Germinal center (tissue), 1 donor: Measurements from ENCODE around the gene SMCP.
A peak's percentile ranks its signal among the peaks of the same experiment; 100 is the strongest.

ENCODE experiments used
- DNase-seq: peaks from one replicate; pipeline ENCODE4 v3.0.0; 2012; ENCODE audit warnings: mixed read lengths, low spot score

The SMCP gene, protein sequence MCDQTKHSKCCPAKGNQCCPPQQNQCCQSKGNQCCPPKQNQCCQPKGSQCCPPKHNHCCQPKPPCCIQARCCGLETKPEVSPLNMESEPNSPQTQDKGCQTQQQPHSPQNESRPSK

DNA sequence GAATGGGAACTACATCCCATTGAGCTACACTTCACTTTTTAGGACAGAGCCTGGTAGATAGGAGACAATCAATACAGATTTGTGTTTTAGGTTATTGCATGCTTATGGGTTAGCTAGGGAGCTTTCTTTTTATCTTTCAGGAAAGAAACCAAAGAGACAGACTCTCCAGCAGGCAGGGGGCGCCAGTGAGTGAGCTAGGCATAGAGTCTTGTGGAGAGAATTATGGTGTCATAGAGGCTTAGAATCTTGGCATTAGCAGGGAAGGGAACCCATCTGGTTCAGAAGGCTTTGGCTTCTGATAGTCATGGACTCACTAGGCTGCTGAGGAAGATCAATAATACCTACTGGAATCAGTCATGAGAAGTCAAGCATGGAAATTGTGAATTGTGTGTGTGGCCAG, at the start of gene SMCP:
SMCP (plus strand) TSS at position 281 of the 400 bp plus-strand sequence. CDS start 6,101 bp downstream, outside the sequence.
- no peak for DNase-seq

DNA sequence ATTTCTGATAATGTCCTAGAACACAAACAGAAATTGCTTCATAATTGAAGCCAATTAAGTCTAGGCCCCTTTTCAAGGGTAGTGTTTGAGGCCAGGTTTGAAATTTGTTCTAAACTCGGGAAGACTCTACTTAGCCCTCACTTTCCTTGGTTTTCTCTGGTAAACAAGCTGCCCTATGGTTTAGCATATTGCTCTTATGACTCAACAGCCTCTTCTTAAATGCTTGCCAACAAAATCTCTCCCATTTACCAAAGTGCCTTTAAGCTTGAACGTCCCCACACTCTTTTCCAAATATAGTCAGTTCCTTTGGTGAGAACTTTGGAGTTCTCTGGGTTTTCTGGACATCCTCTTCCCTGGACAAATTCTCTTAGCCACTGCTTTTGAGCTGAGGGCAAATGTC, 41.3 kb upstream of the SMCP start:
- no peak for DNase-seq

DNA sequence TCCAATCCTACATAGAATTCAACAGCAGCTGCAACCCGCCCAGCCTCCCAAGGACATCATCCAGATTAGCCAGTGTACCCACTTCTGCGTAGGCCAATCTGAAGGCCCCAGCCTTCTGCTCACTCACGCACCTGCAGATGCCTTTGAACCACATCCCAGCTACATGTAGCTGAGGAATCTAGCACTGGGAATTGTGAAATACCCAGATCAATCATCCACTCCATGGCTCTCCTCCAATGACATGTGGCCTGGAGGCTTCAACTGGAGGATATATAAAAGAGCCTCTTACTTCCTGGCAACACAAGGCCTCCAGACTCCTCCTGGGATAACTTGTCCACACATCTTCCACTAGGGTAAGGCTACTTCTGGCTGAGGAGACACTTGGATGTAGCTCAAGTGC, 35.6 kb upstream of the SMCP start, which contains the start of gene LCE6A:
LCE6A (plus strand) TSS at position 301 of the 400 bp plus-strand sequence. CDS start 665 bp downstream, outside the sequence.
- no peak for DNase-seq

DNA sequence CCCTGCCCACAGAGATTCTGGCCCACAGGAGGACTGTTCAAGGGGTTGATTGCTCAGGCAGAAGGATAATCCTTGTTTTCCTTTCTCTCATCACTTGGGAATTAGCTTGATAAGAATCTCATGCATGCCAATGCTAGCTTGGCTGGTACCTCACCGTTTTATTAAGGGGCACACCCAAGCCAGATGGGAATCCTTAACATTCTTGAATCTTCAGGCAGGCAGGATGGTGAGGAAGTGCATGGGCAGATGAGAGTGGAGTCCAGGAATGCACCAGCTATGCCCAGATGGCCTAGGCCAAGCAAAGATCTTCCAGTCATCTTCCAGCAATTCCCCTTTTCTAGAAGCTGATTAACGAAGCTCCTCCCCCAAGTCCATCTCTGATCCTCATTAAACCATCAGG, 22.5 kb upstream of the SMCP start:
- DNase-seq: no peak

DNA sequence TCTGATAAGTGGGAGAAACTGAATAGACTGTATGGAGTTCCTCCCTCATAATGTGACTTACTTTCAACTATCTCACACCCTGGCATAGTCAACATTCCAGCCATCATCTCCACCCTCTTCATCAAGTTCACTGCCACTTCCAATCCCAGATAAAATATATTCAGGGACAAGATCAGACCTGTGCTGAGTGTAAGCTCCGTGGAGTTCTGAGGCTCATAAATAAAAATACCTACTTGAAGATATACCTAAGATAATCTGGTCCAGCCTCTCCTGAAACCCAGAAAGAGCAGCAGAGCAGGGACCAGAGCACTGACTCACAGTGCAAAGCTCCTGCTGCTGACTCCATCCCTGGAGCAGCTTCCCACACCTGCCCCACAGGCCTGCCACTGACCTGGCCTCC, 20.1 kb upstream of the SMCP start:
- no peak for DNase-seq

DNA sequence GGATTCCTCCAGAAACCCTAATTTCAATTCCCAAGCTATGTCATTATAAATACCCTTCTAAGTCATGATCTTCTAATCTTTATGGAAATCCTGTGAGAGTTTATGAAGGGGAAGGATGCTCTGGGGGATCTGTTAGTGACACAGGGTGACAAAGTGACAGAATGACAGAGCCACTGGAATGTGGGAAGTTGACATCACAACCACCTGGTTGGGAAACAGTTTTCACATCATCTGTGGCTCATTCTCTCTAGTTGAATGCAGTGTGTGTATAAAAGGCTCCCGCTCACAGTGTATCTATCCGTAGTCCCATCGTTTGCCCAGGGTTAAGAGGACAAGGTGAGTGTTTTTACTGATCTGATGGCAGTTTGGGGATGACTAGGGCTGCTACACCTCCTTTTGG, 18.4 kb upstream of the SMCP start, which contains the start of gene LCE7A:
LCE7A (plus strand) TSS at position 301 of the 400 bp plus-strand sequence. CDS start 702 bp downstream, outside the sequence.
- no peak for DNase-seq

DNA sequence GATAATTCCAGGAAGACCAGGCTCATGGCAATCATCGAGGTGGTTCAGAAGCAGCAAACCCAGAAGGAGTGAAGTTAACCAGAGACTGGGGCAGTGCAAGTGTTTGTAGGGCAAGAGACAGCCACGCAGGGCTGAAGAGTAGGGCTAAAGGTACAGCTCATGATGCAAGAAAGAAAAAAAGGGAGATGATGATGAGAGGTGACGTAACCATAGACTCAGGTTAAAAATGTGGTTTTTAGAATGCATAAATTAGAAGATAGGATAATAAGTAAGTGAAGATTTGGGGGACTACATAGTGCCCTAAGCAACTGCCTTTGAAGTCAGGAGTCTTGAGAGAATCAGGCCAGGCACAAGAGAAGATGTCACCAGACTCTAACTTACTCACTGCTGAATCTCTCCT, 18.0 kb upstream of the SMCP start:
- no peak for DNase-seq

DNA sequence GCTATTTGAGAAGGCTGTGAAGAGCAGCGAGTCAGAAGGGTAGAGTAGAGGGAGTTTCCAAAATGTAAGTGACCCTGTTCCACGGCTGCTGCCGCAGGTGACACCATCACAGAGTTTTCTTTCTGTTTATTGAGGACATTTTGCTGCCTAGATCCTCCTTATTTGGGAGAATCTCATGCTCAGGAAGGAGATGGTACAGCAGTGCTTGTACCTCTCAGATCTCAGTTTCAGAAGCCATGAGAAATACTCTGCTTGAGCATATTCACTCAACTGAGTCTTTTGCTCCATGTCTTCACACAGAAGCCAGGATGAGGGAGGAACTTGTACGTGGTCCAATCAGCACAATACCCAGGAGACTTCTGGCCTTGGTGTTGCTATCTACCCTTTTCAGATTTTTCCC, 16.7 kb upstream of the SMCP start:
- no peak for DNase-seq

DNA sequence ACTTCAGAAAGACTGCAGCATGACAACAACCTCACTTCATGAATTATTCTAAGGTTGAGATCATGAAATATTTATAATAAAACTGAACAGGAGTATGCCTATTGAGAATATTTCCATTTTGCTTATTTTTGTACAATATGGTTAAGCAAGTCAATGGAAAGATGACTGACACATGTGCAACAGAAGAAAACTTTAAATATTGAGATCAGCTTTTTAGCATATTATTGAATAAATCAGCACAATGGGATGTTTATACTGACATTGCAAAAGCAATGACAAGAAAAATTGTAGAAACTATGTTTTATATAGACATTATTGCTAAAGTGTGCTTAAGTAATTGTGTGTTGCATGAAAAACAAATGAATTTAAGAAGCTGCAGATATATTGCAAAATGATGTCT, 13.7 kb upstream of the SMCP start:
- DNase-seq: no peak

DNA sequence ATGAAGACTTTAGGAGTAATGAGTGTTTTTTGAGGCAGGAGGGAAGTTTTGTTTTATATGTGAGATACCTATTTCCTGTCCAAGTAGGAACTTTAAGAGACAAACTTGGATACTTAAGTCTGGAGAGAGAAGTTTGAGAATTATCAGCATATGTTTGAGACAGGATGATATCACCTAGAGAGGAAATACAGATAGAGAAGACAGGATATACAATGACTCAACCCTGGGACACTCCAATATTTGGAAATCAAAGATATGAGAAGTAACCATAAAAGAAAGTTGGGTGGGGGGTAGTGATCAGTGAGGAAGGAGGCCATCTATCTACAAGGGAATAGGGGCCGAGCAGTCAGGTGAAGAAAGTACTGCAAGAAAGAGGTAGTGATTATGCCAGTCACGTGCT, 11.8 kb upstream of the SMCP start:
- DNase-seq: no peak

DNA sequence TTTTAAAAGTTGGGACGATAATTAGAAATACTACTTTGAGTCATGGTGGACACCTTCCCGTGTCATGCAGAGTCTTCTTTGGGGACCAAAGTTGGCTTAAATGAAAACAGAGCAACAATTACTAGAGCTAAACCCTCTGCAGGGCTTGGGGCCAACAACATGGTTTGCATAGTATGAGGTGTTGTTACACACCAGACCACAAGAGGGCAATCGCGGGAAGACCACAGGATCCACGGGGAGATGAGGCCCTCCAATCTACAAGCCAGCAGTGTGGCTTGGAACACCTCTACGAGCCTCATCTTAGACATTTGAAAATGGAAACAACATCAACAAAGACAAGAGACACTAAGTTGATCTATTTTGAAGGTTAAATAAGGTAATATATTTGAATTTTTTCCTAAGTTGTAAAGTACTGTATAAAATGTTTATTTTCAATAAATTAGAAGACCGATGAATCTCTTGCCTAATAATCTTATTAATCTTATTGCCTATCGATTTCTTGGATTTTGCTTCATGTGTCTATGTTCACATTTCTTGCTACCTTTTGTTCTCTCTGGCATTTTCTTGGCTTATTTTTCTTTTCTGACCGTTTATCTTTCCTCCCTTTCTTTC, 8.2 kb upstream of the SMCP start:
- DNase-seq: peak; percentile 72

DNA sequence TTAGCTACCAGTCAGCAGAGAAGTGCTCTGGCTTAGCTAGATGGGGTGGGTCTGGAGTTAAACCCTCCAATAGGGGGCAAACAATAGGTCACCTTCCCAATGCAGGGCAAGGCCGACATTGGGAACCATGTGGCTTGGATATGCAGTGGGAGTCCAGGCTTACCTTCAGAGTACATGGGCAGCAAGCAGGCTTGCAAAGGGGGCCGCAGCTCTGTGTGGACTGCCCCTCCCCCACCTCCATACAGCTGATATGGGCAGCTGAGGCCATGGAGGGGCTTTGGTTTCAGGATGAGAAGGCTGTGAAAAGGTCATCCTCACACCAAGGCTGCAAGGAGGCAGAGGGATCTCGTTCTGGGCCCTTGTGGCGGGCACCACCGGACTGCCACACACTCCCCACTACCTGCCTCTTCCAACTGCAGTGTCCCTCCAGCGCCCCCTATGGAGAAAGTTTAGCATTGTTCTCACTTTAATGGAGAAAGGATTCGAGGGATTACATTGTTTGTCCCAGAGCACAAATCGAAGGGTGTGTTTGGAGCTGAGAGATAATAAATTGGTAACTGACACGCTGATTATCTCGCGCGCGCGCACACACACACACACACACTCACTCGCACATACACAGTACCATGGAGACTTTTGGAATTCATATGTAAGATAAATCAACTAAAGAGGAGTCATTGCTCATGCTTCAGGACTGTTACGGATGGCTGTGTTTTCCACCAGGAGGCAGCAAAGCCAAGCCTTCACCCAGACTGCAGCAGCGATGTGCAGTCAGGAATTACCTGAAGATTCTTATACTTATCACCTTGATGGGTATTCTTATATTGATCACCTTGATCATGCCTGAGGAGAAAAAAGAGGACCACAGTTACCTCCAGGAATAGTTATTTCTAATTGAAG, 7.0 kb upstream of the SMCP start:
- no peak for DNase-seq

DNA sequence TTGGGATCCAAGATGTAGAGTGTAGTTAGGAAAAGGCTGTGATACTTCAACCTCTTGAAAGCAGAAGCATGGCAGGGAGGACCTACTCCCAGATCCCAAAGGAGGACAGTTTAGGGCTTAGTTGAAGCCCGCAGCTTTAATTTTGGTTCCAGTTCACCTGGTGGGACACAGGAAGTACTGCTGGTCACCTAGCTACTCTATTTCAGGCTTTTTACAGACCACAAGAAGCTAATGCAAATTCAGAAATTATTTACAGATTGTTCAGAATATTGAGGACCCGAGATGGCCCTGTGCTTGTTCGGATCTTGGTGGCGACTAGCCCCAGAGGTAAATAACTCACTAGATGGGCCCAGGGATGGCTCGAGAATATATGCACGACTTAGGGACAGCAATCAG, 6.4 kb upstream of the SMCP start:
- DNase-seq: no peak

DNA sequence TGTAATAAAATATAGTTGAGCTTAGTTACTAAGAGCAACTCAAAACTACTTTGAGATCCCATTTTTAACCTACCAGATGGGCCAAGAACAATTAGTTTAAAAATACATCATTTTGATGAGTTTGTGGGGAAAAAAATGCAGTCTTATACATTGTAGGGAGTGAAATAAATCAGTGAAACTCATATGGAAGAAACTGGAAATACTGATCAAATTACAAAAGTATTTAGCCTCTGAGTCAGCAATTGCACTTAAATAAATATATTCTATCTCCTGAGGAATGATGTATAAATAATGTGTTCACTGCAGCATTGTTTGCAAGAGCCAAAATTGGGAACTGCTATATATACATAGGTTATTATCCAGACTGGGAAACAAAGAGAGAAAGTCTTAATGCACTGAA, 4.6 kb upstream of the SMCP start:
- DNase-seq: no peak

DNA sequence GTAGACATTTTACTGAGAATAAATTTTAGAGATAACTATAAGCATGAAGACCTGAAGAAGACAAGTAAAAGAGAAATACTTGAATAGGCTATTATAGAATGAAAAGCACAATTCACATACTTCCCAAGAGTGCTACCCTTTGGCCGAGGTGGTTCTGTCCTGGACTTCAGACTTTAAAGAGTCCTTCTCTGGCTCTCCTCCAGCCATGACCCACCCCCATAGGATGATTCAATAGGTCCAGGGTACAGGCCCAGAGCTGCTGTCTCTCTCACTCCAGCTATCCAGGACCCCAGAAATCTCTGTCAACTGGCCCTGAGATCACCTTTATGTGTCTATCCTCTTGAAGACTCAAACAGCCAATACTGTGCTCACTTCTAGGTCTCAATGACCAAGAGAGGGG, 1.3 kb upstream of the SMCP start:
- no peak for DNase-seq

DNA sequence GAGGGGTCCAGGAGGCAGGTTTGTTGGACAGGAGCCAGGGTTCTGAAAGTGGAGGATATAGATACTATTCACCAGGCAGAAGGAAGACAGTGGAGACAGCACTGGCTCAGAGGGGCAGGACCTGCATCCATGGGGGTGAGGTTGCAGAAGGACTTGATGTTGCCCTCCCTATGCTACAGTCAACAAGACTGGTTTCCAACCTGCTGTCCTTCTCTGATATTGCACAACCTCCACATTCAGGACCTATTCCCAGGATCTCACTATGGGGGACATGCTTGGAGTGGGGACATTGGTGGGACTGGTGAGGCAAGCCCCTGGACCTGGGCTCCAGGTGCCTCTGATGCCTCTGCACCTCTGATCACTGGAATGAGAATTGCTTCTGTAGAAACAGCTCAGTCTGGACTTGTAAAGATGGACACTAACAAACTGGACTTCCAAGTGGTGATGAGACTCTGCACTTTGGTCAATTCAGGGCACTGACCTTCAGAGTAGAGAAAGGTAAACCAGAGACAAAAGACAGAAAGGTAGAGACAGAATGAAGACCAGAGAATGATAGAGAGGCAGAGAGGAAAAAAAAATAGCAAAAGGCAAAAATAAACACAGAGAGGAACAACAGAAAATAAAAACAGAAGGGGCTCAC, 1.6 kb downstream of the SMCP start:
- no peak for DNase-seq

DNA sequence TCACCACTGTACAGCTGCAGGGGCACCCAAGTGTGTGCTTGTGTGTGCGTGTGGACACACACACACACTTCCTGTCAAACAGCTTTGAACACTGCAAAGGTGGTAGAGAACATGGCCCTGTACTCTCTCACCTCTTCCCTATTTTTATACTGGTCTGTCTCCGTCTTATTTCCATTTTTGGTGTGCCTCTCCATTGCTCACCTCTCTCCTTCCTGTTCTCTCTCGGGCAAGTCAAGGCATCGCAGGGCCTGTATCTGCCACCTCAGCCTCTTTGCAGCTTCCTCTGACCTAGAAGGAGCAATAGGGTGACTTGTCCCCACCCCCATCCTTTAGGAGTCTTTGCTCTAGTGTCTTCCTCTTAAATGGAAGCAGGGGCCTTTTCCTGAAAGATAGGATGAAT, 2.2 kb downstream of the SMCP start:
- no peak for DNase-seq

DNA sequence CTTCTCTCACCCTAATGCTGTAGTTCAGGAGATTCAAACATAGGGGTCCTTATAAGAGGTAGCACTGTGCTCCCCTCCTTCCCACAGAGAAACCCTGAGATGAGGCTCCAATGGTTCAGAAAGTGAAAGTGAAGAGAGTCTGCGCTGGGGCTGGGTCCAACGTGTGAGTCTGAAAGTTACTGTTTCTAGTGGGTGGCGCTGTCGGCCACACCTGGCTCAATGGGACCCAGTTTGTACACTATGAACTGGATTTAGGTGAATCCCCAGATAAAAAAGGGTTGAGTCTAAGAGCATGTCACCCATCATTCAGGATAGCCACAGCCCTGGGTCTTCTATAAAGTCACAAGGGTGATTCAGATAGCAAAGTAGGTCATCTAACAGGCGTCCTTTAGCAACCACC, 2.8 kb downstream of the SMCP start:
- no peak for DNase-seq

DNA sequence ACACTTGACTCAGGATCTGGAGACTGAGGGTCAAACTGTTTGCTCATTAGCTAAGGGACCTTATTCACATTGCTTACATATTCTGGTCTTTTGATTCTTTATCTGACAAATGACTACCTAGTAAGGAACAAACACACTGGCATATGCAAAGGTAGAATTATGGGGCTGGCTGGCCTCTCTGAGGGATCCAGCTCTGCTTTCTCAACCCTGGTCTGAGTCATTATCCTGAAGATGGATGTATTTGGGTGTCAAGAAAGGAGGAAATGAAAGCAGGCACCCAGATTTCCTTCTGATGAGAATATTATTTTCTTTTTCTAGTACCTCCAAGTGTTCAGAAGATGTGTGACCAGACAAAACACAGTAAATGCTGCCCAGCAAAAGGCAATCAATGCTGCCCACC, 6.0 kb downstream of the SMCP start:
- no peak for DNase-seq

DNA sequence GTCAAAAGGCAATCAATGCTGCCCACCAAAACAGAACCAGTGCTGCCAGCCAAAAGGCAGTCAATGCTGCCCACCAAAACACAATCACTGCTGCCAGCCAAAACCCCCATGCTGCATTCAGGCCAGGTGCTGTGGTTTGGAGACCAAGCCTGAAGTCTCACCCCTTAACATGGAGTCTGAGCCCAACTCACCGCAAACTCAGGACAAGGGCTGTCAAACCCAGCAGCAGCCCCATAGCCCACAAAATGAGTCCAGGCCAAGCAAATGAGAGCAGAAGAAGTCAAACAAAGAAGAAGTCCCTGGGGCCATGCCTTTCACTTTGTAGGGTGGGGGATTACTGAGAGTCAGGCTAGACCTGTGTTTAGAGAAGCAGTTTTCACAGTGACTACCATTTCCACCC, 6.4 kb downstream of the SMCP start:
- no peak for DNase-seq

DNA sequence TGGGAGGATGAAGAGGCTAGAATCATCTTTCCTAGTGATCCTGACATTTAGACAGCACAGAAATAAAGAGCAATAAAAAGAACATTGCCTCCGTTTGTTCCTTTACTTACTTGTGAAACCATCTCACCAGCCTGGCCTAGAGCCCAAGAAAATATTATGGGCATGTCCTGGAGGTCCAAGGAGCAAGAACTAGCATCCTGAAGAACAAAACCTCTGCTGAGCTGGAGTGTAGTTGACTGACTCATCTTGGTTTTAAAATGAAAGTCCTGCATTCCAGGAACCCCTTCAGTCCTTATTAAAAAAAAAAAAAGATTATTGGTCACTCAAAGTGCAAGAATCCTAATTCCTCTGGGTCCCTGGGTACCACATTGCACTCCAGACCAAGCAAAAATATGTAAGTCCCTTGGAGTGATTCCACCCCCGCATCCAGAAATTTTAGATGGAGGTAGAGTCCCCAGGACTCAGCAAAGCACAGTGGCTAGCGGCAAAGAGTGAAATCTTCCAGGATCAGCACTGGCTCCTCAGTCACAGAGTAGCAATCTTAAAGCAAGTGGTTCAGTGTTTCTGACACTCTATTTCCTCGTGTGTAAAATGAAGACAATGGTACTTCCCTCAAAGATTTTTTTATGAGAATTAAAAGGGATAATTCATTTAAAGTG, 7.0 kb downstream of the SMCP start:
- DNase-seq: no peak

DNA sequence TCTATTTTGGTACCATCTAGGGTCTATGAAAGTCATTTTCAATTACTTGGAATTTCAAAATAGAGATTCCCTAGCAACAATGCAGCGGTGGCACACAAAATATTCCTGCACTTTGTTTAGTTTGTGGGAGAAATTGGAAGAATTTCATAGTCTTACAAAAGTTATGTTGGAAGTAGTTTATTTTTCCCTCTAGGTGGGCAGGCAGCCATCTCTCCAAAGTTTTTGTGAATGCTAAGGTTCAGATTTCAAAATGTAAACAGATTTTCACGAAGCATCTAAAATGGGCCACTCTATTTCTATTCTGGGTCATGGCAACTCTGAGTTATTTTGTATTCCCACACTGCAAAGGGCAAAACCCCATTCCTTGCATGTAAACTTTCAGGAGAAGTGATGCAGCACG, 8.0 kb downstream of the SMCP start:
- no peak for DNase-seq
